ENCODE results near the gene LAMC3. TPM values are rescaled to one million over a fixed set of nuclear protein-coding genes. Genes with fewer than 3 reads are reported as not detected.

LAMC3 gene
- total and polyA plus RNA-seq, 2 experiments from 2014 or later: 29.5 to 43.4 TPM

DNA sequence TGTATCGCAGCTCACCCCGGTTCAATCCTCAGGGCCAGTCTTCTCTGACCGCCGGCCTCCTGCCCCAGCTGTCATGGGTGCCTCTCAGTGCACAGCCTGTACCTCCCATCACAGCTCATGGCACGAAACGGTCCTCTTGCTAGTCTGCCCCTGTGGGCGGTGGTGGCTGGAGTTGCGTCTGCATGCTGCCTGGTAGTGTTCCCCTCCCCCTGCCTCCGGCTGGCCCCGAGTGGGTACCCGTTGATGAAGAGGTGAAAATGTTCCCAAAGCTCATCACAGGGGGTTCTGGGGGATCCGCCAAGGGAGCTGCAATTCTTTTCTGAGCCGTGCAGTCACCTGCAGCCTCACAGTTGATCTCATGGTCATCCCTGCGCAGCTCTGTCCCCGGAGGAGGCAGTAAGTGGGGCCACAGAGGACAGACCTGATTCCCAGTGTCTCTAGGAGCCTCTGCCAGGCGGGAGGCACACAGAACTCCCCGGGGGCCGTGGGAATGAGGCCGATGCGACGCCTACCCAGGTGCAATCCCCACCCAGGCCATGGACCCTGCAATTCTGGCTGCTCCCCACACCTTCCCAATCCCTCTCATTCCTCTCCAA lies 35.2 kb upstream of the LAMC3 start:
- Histone ChIP-seq H3K9me2 (replicated peaks; ENCODE audit: insufficient read depth) (no peaks in the 10 kb centered on the region), H3K4me1 (ENCODE audit: insufficient read depth) (no peaks in the 10 kb centered on the region), H2AFZ (no peak overlapping the region), H3K36me3 (replicated peaks; ENCODE audit: insufficient read depth, low read depth) (no peaks in the 10 kb centered on the region), H3K79me2 (no peaks in the 10 kb centered on the region), H3K9me3 (ENCODE audit: low read depth) (no peaks in the 10 kb centered on the region), H3K27ac (no peak overlapping the region), H4K20me1 (ENCODE audit: insufficient read depth, poor library complexity, severe bottlenecking) (no peaks in the 10 kb centered on the region), H3K4me2 (no peak overlapping the region), H3K4me3 (no peak overlapping the region), H3K27me3 (peaks cover 4% of the 10 kb centered on the region)
- 82% methylated on average over 21 of the region's 21 CpGs for WGBS (ENCODE audit: low lambda C conversion rate, missing lambda C conversion rate)
- no peak for DNase-seq (ENCODE audit: low spot score)
- TF ChIP-seq, protein P1, sequence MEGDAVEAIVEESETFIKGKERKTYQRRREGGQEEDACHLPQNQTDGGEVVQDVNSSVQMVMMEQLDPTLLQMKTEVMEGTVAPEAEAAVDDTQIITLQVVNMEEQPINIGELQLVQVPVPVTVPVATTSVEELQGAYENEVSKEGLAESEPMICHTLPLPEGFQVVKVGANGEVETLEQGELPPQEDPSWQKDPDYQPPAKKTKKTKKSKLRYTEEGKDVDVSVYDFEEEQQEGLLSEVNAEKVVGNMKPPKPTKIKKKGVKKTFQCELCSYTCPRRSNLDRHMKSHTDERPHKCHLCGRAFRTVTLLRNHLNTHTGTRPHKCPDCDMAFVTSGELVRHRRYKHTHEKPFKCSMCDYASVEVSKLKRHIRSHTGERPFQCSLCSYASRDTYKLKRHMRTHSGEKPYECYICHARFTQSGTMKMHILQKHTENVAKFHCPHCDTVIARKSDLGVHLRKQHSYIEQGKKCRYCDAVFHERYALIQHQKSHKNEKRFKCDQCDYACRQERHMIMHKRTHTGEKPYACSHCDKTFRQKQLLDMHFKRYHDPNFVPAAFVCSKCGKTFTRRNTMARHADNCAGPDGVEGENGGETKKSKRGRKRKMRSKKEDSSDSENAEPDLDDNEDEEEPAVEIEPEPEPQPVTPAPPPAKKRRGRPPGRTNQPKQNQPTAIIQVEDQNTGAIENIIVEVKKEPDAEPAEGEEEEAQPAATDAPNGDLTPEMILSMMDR (IDR thresholded peaks at IDR 0.05; ENCODE audit: poor library complexity): no peak
- no peak for TF ChIP-seq EZH2 (IDR thresholded peaks at IDR 0.05; ENCODE audit: borderline replicate concordance)
- TF ChIP-seq EZH2phosphoT487 (IDR thresholded peaks at IDR 0.05; ENCODE audit: low read depth, severe bottlenecking, unreplicated experiment): no peak

DNA sequence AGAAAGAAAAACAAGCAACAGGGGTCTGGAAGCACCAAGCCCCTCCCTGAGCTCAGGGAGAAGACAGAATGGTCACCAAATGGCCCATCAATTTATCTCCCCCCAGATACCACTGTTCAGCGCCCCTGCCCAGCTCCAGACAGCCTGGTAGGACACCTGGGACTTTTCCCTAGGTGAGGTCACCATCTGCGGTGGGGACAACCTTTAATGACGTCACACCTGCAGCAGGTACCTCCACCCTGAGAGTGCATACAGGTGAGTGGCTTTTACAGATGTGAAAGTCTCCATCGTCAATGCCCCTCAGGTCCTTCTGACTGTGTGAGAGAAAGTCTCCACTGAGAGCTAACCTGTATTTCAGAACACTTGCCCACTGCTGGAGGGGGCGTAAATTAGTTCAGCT lies 34.3 kb upstream of the LAMC3 start:
- no peak overlapping the region for H3K27ac ChIP-seq
- no peaks in the 10 kb centered on the region for H3K4me1 ChIP-seq (ENCODE audit: insufficient read depth)
- no peak for DNase-seq (ENCODE audit: low spot score)
- H3K9me3 ChIP-seq (ENCODE audit: low read depth): no peaks in the 10 kb centered on the region
- H3K27me3 ChIP-seq: peaks cover 4% of the 10 kb centered on the region
- no peaks in the 10 kb centered on the region for H3K79me2 ChIP-seq
- H3K4me3 ChIP-seq: no peak overlapping the region
- TF ChIP-seq, protein P1 (IDR thresholded peaks at IDR 0.05; ENCODE audit: poor library complexity): no peak
- no peak for TF ChIP-seq EZH2 (IDR thresholded peaks at IDR 0.05; ENCODE audit: borderline replicate concordance)
- no peak for TF ChIP-seq EZH2phosphoT487 (IDR thresholded peaks at IDR 0.05; ENCODE audit: low read depth, severe bottlenecking, unreplicated experiment)
- H3K4me2 ChIP-seq: no peak overlapping the region
- no peaks in the 10 kb centered on the region for H3K36me3 ChIP-seq (replicated peaks; ENCODE audit: insufficient read depth, low read depth)
- 94% methylated on average over 5 of the region's 5 CpGs for WGBS (ENCODE audit: low lambda C conversion rate, missing lambda C conversion rate)
- no peaks in the 10 kb centered on the region for H4K20me1 ChIP-seq (ENCODE audit: insufficient read depth, poor library complexity, severe bottlenecking)
- H3K9me2 ChIP-seq (replicated peaks; ENCODE audit: insufficient read depth): no peaks in the 10 kb centered on the region
- H2AFZ ChIP-seq: no peak overlapping the region

DNA sequence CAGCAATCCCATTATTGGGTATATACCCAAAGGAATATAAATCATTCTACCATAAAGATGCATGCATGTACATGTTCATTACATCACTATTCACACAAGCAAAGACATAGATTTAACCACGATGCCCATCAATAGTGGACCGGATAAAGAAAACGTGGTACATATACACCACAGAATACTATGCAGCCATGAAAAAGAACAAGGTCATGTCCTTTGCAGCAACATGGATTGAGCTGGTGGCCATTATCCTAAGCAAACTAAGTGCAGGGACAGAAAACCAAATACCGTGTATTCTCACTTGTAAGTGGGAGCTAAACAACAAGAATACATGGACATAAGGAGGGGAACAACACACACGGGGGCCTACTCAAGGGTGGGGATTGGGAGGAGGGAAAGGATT lies 33.8 kb upstream of the LAMC3 start:
- Histone ChIP-seq H3K27ac (no peak overlapping the region), H3K79me2 (no peaks in the 10 kb centered on the region), H3K4me1 (ENCODE audit: insufficient read depth) (no peaks in the 10 kb centered on the region), H3K4me3 (no peak overlapping the region), H4K20me1 (ENCODE audit: insufficient read depth, poor library complexity, severe bottlenecking) (no peaks in the 10 kb centered on the region), H3K4me2 (no peak overlapping the region), H3K9me3 (ENCODE audit: low read depth) (no peaks in the 10 kb centered on the region), H2AFZ (no peak overlapping the region), H3K27me3 (peaks cover 4% of the 10 kb centered on the region), H3K36me3 (replicated peaks; ENCODE audit: insufficient read depth, low read depth) (no peaks in the 10 kb centered on the region), H3K9me2 (replicated peaks; ENCODE audit: insufficient read depth) (no peaks in the 10 kb centered on the region)
- 97% methylated on average over 5 of the region's 5 CpGs for WGBS (ENCODE audit: low lambda C conversion rate, missing lambda C conversion rate)
- TF ChIP-seq, protein P1 (IDR thresholded peaks at IDR 0.05; ENCODE audit: poor library complexity): no peak
- no peak for TF ChIP-seq EZH2phosphoT487 (IDR thresholded peaks at IDR 0.05; ENCODE audit: low read depth, severe bottlenecking, unreplicated experiment)
- no peak for TF ChIP-seq EZH2 (IDR thresholded peaks at IDR 0.05; ENCODE audit: borderline replicate concordance)
- no peak for DNase-seq (ENCODE audit: low spot score)
